Epithelial cell of esophagus (primary cell): ENCODE data around the gene DUSP10.
A peak's percentile ranks its signal among the peaks of the same experiment; 100 is the strongest.

Experiments used
- DNase-seq: peaks from one replicate; pipeline ENCODE4 v3.0.0; 2010; ENCODE audit warnings: low read depth
- H3K4me3 ChIP-seq: 2 replicates; pipeline ENCODE4 v1.5.1; 2011; ENCODE audit warnings: mild to moderate bottlenecking, low read length, control low read depth
- CTCF ChIP-seq: IDR thresholded peaks from 2 replicates; pipeline ENCODE4 v1.5.1; 2011; ENCODE audit warnings: low read depth, mild to moderate bottlenecking, low read length, control low read depth, inconsistent platforms; ENCODE audit not compliant: insufficient read depth; ENCODE audit errors: missing control alignments

DUSP10 gene

GRCh38 chr1:221689138-221689537, 52.8 kb downstream of the DUSP10 start:
- H3K4me3 ChIP-seq: no peak overlapping the region
- no peak for TF ChIP-seq CTCF
- DNase-seq: peak; percentile 23

DNA sequence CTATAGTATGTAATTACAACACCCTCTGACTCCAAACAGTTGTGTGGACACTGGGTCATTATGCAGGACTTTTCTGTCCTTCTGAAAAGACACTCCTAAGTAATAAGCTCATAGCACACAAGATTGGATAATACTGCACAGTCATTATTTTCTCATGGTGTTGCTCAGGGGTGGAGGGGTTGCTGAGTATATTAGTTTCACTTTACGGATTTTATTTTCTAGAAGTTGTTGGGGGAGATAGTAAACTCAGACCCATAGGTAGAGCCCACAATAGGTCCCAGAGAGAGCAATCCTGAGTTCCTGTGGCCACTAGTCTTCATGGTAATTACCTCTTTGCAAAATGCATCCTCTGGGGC, 53.4 kb downstream of the DUSP10 start:
- TF ChIP-seq CTCF: no peak
- no peak for DNase-seq
- H3K4me3 ChIP-seq: no peak overlapping the region

DNA sequence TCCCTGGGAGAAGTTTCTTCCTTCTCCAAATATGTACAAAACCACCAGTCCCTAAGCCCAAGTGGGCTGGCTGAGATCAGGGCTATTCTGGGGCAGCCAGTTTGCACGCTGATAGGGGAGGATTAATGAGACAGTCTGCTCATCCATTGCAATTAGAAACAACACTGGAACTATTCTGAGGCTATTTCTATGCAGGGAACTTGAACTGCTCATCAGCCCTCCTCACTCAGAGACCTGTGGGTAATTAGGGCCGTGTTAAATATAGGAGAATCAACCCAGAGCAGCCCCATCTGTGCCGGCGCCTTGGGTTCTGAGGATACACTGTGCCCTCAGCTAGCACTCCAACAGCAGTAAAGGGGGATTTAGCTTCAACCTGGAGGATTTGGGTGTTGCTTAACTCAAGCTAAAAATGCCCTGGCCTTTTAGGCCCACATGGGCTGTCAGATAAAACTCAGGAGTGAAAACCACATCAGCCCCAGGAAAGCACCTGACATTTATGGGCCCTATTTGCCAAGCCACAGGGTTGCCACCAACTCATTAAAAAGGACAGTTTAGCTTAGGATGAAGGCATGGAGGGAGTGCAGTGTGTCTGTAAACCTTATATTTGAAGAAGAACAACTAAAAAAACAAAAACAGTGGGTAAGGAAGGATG, 53.9 kb downstream of the DUSP10 start:
- no peak overlapping the region for H3K4me3 ChIP-seq
- no peak for TF ChIP-seq CTCF
- no peak for DNase-seq

DNA sequence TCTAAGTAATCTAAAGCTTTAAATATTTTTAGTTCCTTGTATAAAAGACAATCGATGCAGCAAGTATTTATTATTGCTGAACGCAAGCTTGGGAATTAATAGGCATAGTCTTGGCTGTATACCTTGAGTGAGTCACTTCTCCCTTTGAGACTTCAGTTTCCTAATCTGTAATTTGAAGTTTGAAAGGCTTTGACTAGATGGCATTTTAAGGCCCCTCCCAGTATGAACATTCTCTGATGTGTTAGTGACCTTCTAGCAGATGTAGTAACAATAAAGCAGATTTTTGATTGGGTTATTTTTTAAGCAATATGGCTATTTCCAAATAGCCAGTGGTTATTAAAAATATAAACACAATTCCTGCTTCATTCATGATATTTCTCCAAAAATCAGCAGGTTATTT, 58.2 kb downstream of the DUSP10 start:
- no peak for TF ChIP-seq CTCF
- DNase-seq: peak; percentile 48
- H3K4me3 ChIP-seq: no peak overlapping the region

GRCh38 chr1:221680085-221680484, 61.8 kb downstream of the DUSP10 start:
- DNase-seq: no peak
- H3K4me3 ChIP-seq: no peak overlapping the region
- no peak for TF ChIP-seq CTCF

DNA sequence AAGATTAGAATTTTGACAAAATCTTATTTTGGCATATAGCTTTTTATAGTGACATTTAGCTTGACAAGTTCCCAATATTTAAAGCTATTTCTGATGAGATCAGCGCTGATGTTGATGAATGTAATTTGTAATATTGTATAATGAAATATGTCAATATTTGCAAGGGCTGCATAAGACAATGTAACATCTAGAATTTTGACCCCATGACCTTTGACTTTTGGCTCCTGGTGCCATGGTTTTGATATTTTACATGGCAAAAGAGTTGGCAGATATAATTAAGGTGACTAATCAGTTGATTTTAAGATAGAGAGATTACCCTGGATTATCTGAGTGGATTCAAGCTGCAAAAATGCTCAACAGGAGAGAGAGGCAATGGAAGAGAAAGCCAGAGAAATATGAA, 63.9 kb downstream of the DUSP10 start:
- no peak for DNase-seq
- H3K4me3 ChIP-seq: no peak overlapping the region

More for the DNA sequence above, 63.9 kb downstream of the DUSP10 start:
- no peak for TF ChIP-seq CTCF
